ENCODE results near the gene GPR143. TPM values are rescaled to one million over a fixed set of nuclear protein-coding genes. Genes with fewer than 3 reads are reported as not detected.

GPR143 gene
- total RNA-seq, 1 donor from 2014 or later: 4.7 TPM

GRCh38 chrX:9678215-9678965 is 87.3 kb downstream of the GPR143 start:
- Mint-ChIP-seq H3K27ac (no peak overlapping the region), H3K9me3 (no peaks in the 10 kb centered on the region), H3K4me1 (ENCODE audit: unreplicated experiment) (no peaks in the 10 kb centered on the region)

DNA sequence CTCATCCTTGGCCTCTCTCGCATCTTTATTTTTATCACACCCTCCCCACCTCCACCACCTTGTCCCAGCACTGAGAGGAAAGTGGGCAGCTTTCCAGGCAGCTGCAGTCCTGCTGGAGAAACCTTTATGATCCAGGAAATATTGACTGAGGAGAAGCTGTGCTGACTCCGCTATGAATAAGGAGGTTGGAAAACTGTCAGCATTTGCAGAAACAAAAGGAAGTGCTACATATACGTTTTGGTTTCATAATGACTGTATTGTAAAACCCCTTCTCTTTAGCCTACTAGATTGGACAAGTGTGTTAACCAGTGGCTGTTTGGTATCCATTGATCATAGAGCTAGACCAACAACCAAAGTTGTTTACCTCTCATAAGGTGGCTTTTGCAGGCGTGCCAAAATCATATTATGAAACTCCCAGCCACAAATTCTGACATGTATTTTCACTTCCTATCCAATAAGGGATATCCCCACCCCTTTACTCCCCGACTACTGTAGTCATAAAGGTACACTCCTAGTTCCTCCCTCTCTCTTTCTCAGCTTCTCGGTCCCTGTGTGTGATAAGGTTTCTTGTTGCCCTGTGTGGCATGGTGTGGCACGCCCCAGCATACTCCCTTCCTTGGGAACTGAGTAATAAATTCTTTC is 88.4 kb downstream of the GPR143 start:
- Mint-ChIP-seq H3K4me1 (ENCODE audit: unreplicated experiment) (no peaks in the 10 kb centered on the region), H3K27me3 (no peaks in the 10 kb centered on the region), H3K27ac (peak overlapping the region; percentile 64), H3K9me3 (no peaks in the 10 kb centered on the region), H3K4me3 (no peak overlapping the region), H3K36me3 (peaks cover 22% of the 10 kb centered on the region)
- DNase-seq (ENCODE audit: extremely low spot score, unreplicated experiment): no peak
- TF ChIP-seq, protein P1, sequence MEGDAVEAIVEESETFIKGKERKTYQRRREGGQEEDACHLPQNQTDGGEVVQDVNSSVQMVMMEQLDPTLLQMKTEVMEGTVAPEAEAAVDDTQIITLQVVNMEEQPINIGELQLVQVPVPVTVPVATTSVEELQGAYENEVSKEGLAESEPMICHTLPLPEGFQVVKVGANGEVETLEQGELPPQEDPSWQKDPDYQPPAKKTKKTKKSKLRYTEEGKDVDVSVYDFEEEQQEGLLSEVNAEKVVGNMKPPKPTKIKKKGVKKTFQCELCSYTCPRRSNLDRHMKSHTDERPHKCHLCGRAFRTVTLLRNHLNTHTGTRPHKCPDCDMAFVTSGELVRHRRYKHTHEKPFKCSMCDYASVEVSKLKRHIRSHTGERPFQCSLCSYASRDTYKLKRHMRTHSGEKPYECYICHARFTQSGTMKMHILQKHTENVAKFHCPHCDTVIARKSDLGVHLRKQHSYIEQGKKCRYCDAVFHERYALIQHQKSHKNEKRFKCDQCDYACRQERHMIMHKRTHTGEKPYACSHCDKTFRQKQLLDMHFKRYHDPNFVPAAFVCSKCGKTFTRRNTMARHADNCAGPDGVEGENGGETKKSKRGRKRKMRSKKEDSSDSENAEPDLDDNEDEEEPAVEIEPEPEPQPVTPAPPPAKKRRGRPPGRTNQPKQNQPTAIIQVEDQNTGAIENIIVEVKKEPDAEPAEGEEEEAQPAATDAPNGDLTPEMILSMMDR (conservative IDR thresholded peaks at IDR 0.05): no peak

More at GRCh38 chrX:9678215-9678965, 87.3 kb downstream of the GPR143 start:
- Mint-ChIP-seq H3K36me3 (peaks cover 21% of the 10 kb centered on the region), H3K27me3 (no peaks in the 10 kb centered on the region), H3K4me3 (no peak overlapping the region)
- TF ChIP-seq, protein P1 (conservative IDR thresholded peaks at IDR 0.05): no peak
- no peak for DNase-seq (ENCODE audit: extremely low spot score, unreplicated experiment)

DNA sequence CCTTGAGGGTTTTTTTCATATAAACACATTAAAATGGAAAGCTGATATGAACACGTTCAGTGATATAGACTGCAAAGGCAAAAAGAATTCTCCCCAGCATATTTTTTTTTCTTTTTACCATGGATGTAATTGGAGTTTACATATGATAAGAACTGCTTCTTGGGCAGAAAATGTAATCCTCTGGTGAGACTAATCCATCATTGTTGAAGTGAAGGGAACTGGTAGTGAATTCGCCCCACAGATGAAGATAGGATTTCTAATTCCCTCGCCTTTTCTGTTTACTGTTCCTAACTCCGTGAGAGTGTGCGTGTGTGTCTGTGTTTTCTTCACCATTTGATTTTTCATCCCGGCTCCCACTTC is 88.9 kb downstream of the GPR143 start:
- peaks cover 20% of the 10 kb centered on the region for H3K36me3 Mint-ChIP-seq
- no peak for DNase-seq (ENCODE audit: extremely low spot score, unreplicated experiment)
- H3K4me3 Mint-ChIP-seq: no peak overlapping the region
- peak overlapping the region; percentile 64 for H3K27ac Mint-ChIP-seq
- no peaks in the 10 kb centered on the region for H3K27me3 Mint-ChIP-seq
- TF ChIP-seq, protein P1 (conservative IDR thresholded peaks at IDR 0.05): no peak
- H3K9me3 Mint-ChIP-seq: no peaks in the 10 kb centered on the region
- no peaks in the 10 kb centered on the region for H3K4me1 Mint-ChIP-seq (ENCODE audit: unreplicated experiment)

DNA sequence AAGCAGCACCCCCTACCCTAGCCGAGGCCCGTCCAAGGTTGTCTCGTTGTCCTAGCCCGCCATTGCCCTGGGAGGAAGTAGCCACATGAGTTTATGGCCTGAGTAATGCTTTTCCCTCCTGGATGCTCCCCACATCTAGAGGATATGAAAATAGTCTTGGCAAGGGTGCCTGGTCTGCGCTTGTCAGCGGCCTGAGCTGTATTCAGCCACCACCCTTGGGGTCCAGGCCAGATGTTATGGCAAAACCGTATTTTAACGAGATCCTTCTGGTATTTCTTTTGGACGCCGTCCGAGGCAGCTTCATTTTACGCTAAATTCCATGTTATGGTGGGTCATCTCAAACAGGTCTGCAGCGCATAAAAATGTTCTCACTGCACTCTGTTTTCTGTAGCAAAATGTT is 89.3 kb downstream of the GPR143 start:
- no peak overlapping the region for H3K4me3 Mint-ChIP-seq
- TF ChIP-seq, protein P1 (conservative IDR thresholded peaks at IDR 0.05): no peak
- H3K36me3 Mint-ChIP-seq: peaks cover 20% of the 10 kb centered on the region
- H3K4me1 Mint-ChIP-seq (ENCODE audit: unreplicated experiment): no peaks in the 10 kb centered on the region
- H3K9me3 Mint-ChIP-seq: no peaks in the 10 kb centered on the region
- peak overlapping the region; percentile 47 for H3K27ac Mint-ChIP-seq
- no peaks in the 10 kb centered on the region for H3K27me3 Mint-ChIP-seq
- no peak for DNase-seq (ENCODE audit: extremely low spot score, unreplicated experiment)

Other genes starting within 250 kb of the GPR143 start
- gene SHROOM2, start 20.6 kb upstream of the GPR143 start, total RNA-seq (ENCODE audit: low replicate concordance): 8.4 and 16.2 TPM in 2 replicates
- gene CLDN34, start 201.5 kb upstream of the GPR143 start, total RNA-seq (ENCODE audit: low replicate concordance): 0.86 TPM in 1 of 2 replicates, not detected in the other

Data from type B pancreatic cell (in vitro differentiated cells).